GM18868 (cell line): ENCODE measurements around the gene SCN1B.

ENCODE experiments used
- ATAC-seq: cut with Tn5 transposase; IDR thresholded peaks from one replicate; pipeline ENCODE4 v1.9.1; 2021; ENCODE audit warnings: mild to moderate bottlenecking, moderate library complexity; ENCODE audit not compliant: unreplicated experiment

Gene SCN1B

DNA sequence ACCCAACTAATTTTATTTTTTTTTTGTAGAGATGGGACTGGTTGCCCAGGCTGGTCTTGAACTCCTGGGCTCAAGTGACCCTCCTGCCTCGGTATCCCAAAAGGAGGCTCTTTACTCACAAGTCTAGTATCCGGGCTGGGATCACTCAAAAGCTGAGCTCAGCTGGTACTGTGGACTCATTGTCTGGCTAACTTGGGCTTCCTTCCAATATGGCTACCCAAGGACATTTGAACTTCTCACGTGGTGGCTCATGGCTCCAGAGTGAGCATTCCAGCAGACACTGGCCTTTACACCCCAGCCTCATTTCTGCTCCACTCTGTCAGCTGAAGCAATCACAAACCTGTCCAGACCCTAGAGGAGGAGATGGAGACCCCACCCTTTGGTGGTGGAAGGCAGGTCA lies 40.2 kb downstream of the SCN1B start:
- no peak for ATAC-seq

DNA sequence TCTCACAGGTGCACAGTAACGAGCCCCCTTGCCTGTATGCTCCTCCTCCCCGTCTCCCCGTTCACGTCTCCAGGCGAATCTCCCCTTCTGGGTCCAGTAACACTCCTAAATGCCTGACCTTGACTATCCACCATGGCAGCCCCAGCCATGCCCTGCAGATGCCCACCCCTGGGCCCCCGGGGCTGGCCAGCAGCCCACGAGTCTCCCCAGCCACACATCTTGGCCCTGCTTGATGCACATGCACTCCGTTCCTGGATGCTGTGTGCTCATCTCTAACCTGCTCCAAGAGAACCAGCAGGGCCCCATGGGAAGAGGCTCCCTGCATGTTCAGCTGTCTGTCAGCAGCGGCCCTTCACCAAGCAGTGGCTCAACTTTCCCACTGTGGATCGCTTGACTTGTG lies 43.2 kb downstream of the SCN1B start:
- no peak for ATAC-seq

DNA sequence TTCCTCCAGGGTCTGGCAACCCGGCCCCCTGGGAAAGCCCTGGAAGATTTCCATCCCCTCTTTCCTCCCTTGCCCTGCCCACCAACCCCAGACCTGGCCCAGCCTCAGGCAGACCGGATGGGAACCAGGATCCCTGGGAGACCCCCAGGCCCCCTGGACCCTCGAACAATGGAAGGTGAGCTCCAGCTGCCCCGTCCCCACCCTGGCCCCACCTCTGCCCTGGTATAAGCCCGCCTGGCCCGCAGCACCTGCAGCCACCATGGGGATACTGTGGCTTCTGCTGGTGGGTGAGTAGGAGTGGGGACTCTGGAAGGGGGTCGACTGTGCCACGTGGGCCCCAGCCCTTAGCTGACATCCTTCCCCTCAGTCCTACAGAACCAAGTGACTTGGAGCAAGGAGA lies 43.7 kb downstream of the SCN1B start:
- ATAC-seq, result no peak

DNA sequence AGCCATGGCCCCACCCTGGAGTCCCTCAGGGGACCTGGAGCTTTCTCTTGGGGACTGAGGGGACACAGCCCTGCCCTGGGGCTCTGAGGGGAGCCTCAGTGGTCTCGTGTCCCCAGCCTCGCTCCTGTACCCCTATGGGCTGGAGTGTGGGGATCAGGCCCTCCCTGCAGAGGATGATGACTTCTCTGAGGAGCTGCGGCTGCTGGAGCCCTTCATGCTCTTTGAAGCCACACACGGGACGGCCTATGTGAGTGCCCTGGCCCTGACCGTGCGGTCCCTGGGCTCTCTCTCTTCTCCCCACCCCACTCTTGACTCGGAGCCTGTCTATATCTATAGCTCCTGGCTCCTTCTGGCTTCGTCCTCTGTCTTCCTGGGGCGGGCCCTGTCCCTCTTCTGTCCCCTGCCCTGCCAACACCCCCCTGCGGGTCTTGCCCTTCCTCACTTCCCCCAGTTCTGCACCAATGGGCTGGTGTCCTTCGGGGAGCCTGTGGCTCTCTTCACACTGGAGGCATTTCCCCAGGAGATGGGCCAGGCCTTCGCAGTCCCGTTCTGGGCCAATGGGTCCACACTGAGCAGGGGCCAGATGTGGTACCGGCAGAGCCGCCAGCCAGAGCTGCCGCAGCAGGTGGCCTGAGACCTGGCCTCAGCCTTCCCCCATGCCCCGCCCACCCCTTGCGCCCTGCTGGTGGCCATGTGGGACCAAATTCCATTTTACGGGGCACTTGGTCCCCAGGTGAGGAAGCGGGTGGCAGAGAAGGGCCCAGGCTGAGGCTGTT lies 44.3 kb downstream of the SCN1B start:
- no peak for ATAC-seq

DNA sequence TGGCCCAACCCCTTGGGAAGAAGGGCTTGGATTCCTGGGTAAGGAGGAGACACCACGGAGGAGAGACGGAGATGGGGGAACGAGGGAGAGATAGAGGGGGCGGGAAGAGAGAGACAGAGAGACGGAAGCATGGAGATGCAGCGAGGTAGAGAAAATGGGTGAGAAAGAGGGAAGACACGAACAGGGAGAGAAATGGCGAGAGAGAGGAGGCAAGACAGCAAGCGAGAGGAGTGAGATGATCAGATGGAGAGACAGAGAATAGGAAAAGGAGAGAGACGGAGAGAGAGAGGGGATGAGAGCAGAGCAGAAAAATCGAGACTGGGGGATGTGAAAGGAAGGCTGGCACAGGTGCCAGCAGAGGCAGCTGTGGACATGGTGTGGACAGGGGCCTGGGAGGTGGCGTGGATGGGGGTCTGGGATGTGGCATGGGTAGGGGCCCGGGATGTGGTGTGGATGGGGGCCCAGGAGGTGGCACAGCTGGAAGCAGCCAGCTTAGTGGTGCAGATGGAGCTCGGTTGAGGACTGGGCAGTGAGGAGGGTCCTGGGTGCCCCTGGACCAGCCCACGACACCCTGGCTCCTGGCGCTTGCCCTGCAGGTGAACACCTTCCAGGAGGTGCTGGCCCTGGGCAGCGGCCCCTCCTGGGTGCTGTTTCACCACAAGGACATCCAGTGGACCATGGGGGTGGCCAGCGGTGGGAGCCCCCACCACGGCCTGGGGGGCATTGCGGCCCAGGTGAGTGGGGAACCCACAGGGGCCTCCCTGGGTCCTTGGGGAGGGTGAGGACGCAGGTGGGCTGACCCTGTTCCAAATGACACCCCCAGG lies 45.1 kb downstream of the SCN1B start:
- no peak for ATAC-seq

DNA sequence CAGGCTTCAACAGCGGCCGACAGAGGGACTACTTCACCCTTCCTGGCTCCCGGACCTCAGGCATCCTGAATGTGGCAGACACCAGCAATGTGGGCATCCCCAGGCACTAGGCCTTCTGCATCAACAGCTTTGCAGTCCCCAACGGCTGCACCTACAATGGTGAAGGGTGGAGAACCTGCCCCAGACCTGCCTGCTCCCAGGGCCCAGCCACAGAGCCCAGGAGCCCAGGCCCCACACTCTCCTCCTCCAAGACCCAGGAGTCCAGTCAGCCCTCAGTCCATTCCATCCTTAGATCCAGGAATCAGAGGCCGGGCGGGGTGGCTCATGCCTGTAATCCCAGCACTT lies 45.7 kb downstream of the SCN1B start:
- ATAC-seq, result no peak

DNA sequence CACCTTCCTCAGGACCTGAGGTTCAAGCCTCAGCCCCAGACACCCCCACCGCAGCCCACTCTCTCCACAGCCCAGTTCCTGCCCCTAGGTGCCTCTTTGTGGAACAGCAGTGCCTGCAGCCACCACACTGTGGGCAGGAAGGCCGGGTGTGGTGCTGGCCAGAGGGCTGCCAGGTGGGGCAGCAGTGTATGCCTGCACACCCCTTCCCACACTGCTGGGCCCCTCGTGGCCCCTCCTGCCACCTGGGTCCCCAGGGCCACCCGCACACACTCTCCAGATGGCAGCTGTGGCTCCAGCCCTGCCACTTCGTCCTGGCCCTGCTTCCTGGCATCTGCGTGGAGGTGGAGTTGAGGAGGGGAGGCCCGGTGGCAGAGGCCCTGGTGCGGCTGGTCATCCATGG lies 46.4 kb downstream of the SCN1B start:
- no peak for ATAC-seq

DNA sequence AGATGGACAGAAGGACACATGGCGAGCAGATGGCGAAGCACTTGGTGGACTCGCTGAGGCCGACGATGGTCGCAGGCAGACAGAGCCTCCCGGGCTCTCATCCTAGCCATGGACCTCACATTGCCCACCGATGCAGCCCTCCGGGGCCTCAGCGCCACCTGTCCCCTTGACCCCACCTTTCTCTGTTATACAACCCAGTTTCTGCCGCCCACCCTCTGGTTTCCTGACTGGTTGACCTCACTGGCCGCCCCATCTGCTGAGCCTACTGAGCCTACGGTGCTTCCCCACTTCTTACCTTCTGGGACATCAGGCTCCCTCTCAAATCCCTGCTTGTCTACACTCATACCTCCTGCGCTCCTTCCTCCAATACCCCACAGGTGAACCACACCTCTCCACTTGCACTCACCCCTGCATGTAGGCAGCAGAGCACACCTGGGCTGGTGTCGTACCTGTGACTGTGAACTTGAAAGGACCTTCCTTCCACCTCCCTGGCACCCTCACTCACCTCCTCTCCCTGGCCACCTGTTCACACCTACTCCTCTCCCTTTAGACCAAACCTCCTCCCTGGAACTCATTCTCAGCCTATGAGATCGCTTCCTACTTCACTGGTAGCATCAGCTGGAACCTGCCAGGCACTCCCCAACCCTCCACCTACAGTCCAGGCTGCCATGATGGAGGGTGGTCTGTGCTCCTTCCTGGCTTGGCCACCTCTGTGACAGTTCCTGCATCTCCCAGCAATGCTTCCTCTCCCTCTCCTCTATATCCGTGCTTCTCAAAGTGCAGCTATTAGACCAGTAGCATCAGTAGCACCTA lies 47.3 kb downstream of the SCN1B start:
- ATAC-seq, result no peak

DNA sequence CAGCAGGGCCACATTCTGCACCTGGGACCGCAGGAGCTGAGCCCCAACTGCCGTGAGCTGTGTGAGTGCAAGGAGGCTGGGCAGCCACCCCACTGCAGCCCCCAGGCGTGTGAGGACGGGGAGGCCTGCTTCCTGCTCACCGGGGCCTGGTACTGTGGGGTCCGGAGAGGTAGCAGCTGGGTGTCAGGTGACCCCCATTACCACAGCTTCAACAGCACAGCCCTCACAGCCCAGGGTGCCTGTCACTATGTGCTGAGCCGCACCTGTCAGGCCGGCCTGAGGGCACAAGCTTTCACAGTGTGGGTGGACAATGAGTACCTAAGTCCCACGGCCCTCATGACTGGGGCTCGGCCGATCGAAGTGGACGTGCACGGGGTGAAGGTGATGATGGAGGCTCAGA lies 49.6 kb downstream of the SCN1B start:
- ATAC-seq, result no peak

DNA sequence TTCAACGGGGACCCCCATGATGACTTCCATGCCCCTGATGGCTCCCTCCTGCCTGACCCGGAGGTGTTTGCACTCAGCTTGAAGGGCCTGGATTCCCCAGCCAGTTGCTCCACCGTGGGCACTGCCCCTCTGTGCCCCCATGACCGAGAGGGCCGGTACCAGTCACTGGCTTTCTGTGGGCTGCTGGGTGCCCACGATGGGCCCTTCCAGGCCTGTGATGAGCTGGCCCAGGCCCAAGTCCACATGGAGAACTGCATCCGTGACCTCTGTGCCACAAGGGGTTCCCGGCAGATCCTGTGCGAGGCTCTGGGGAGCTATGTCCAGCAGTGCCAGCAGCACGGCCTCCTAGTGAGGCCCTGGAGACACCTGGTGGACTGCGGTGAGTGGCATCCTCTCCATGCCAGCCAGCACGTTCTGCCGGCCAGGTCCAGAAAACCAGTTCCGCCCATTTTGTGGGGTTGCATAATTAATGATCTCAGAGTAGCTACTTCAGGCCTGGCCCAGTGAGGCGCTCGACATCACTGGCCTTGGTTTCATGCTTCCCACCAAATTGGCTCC lies 50.4 kb downstream of the SCN1B start:
- no peak for ATAC-seq

DNA sequence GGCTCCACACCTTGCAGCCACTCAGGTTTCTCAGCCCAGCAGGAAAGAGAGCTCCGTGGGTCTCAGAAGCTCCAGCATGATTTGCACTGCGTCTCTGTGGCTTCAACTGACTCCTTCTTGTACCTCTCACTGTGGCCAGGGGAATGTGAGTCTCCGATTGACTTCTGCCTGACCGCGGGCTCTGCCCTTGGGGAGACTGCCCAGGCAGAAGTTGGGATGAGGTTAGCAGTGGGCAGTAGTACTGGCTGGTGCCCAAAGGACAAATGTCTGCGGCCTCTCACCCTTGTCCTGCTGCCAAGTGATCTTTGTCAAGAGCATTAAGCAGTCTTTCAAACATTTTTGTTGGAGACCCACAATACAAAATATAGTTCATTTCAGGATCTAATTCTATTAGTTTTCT lies 50.9 kb downstream of the SCN1B start:
- ATAC-seq, result no peak

DNA sequence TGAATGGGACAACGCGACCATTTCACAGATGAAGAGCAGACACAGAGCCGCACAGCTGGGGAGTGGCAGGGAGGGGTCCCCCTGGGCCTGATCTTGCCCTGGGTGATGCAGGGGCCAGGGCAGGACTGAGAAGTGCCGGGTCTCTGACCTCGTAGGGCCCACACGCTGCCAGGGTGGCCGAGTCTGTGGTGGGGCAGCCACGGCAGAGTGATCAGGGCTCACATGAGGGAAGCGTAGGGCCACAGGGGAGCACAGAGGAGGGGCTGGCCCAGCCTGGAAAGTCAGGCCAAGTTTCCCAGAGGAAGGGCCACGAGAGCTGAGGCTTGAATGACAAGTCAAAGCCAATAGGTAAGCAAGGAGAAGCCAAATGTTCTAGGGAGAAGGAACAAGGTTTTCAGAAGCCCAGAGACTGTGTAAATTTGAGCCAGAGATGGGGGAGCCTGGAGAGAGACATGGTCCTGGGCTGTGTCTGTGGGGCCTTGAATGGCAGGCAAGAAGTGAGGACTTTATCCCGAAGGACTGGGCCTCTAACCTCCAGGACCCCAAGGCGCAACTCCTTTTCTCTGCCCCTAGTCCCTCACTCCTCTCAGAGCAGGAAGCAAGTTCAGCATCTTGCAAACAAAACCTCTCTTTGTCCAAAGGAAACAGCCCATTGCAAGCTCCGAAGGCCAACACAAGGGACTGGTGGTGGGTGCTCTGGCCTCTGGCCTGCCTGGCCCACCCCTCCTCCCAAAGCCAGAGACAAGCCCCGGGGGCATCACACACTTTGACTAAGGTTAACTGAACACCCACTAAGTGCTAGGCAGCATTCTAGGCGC lies 53.6 kb downstream of the SCN1B start:
- ATAC-seq, result no peak

DNA sequence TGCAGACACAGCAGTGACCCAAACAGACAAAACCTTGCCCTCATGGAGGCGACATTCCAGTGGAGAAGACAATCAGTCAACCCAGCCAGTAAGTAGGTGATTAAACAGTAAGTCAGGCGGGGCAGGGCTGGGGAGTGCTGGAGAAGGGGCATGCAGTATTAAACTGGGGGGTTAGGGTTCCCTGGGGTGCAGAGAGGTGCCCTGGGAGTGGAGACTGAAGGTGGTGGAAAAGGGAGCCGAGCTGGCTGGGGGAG lies 54.2 kb downstream of the SCN1B start:
- ATAC-seq, result no peak

DNA sequence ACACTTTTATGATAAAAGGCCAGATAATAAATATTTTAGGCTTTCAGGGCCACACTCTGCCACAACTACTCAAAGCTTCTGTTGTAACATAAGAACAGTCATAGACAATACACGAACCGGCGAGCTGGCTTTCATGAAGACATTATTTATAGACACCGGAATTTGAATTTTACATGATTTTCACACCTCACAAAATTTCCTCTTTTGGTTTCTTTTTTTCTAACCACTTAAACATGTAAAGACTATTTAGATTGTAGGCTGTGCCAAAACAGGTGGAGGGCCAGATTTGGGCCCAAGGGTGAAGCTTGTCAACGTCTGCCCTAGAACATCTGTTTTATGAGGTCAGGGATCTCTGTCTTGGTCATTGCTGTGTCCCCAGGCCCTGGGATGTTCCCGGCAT lies 55.7 kb downstream of the SCN1B start:
- ATAC-seq, result no peak

DNA sequence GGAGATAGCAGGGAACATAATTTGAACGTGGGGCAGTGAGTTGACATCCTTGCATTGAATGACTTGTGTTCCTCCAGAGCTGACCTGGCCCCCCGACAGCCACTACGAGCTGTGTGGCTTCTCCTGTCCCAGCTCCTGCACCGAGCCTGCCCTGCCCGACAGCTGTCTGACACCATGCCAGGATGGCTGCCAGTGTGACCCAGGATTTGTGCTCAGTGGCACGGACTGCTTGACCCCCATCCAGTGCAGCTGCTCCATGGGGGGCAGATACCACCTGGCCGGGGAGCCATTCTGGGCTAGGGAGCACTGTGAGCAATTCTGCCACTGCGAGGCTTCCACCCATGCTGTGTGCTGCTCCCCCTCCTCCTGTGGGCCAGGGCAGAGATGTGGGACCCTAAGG lies 56.2 kb downstream of the SCN1B start:
- ATAC-seq, result no peak

DNA sequence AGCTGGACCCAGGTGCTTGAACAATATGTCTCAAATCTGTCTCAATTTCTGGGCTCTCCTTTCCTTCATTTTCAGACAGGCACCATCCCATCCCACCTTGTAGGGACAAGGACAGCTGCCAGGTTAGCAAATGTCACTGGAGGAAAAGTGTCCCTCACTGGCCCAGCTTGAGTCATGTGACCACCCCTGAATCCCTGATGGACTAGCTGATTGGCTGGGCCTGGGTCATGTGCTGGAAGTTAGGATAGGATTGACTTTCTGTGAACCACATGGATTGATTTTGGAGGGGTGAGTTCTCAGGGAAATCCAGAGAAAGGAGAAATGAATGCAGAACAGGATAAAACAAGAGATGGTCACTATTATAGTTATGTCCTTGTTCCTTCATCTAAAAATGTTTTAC lies 57.1 kb downstream of the SCN1B start:
- ATAC-seq, result no peak

DNA sequence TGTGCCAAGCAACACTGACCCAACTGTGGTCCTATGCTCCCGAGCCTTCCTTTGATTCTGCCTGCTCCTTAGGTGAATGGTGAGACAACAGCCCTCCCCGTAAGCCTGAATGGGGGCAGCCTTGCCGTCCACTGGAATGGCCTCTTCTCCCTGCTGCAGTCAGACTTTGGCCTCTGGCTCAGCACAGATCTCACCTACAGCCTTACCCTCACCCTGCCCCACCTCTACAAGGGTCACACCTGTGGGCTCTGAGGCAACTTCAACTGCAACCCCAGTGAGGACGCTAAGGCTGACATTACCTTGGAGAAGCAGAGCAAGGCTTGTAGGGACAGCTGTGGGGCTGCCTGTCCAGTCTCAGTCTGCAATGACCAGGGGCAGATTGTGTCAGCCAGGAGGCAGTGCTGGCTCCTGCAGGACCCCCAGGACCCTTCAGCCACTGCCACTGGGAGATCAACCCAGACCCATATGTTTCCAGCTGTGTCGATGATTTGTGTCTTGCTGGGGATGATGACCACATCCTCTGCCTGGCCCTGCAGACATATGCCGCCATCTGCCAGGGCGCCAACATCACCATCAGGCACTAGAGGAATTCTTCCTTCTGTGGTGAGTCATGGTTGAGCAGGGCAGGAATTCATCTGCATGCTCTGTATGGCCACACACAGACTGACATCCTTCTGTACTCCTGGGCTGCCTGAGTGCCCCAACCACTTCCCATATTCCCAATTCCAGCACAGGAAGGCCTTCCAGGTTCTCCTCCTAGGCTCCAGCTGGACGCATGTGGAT lies 58.1 kb downstream of the SCN1B start:
- ATAC-seq, result no peak

DNA sequence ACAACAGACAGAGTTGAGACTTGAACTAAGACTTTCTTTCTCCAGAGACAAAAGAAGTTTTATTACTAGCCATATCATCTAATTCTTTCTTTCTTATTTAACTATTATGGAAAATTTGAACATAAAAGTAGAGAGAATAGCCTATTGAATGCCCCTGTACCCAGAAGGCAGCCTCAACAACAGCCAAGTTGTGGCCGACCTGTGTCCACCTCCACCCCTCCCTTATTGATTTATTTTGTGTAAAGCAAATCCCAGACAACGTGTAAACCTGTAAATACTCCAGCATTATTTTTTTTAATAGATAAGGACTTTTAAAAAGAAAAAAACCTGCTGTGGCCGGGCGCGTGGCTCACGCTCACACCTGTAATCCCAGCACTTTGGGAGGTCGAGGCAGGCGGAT lies 59.3 kb downstream of the SCN1B start:
- no peak for ATAC-seq
